Right lobe of liver (tissue), 4 donors: ENCODE results near the gene SLC26A5.

ENCODE experiments used
- CTCF ChIP-seq, 4 donors: fragments of 200-600 bp in 3 of 4; fragments of 450-650 bp in 1 of 4; IDR thresholded peaks; one replicate each; pipeline versions ENCODE4 v1.5.1 to v1.8.0; 2016 to 2022; ENCODE audit warnings: antibody characterized with exemption in 4 of 4, mild to moderate bottlenecking in 2 of 4
- POLR2A ChIP-seq: fragments of 450-650 bp; IDR thresholded peaks from one replicate; pipeline ENCODE4 v1.6.1; 2017; ENCODE audit warnings: antibody characterized with exemption, mild to moderate bottlenecking
- donor health status: DM: no; HTN: no; CAD: no.
- donor health status: DM: no; HTN: no; CAD: no.
- donor health status: DM: no; HTN: yes; CAD: no.

- TF ChIP-seq CTCF (IDR thresholded peaks at IDR 0.05) (no peak), POLR2A (peak; percentile 76)
Measured at GRCh38 chr7:103344453-103345149, 101.4 kb downstream of the SLC26A5 start, which contains the start of gene DNAJC2.
